GM19328 (cell line): ENCODE measurements around the gene AGPAT2.
"Not testable (repeated sequence)": the region's sequence is repeated elsewhere in the genome, so short reads cannot be mapped to it uniquely, and the experiment has no call there.

Experiments used
- ATAC-seq: cut with Tn5 transposase; IDR thresholded peaks from one replicate; pipeline ENCODE4 v1.9.1; 2021; ENCODE audit warnings: mild to moderate bottlenecking, moderate library complexity; ENCODE audit not compliant: unreplicated experiment

AGPAT2 gene

GRCh38 chr9:136650648-136651047 is 36.6 kb downstream of the AGPAT2 start:
- ATAC-seq: no peak

- ATAC-seq: no peak
Observed at GRCh38 chr9:136650021-136650420, 37.2 kb downstream of the AGPAT2 start.

- no peak for ATAC-seq
Observed at GRCh38 chr9:136648751-136649150, 38.5 kb downstream of the AGPAT2 start.

GRCh38 chr9:136646827-136647711 is 40.2 kb downstream of the AGPAT2 start:
- no peak for ATAC-seq

GRCh38 chr9:136645903-136646754 is 41.1 kb downstream of the AGPAT2 start:
- ATAC-seq: no peak

GRCh38 chr9:136645352-136645902 is 41.8 kb downstream of the AGPAT2 start:
- ATAC-seq: no peak

- ATAC-seq: no peak
Observed at GRCh38 chr9:136644593-136645351, 42.5 kb downstream of the AGPAT2 start.

GRCh38 chr9:136644343-136644592 is 43.0 kb downstream of the AGPAT2 start:
- ATAC-seq: no peak

- ATAC-seq: no peak
Observed at GRCh38 chr9:136643596-136644342, 43.5 kb downstream of the AGPAT2 start.

- ATAC-seq: no peak
Observed at GRCh38 chr9:136642439-136642921, 44.8 kb downstream of the AGPAT2 start.

- no peak for ATAC-seq
Observed at GRCh38 chr9:136640171-136641111, 46.8 kb downstream of the AGPAT2 start.

GRCh38 chr9:136634904-136635303 is 52.4 kb downstream of the AGPAT2 start:
- no peak for ATAC-seq

- not testable (repeated sequence) for ATAC-seq
Observed at GRCh38 chr9:136632491-136633106, 54.7 kb downstream of the AGPAT2 start.

GRCh38 chr9:136632072-136632471 is 55.2 kb downstream of the AGPAT2 start:
- not testable (repeated sequence) for ATAC-seq

GRCh38 chr9:136631038-136632000 is 55.9 kb downstream of the AGPAT2 start:
- ATAC-seq: no peak

- ATAC-seq: no peak
Observed at GRCh38 chr9:136630662-136630992, 56.6 kb downstream of the AGPAT2 start.

GRCh38 chr9:136629879-136630661 is 57.2 kb downstream of the AGPAT2 start:
- ATAC-seq: no peak
